H1 (cell line): ENCODE measurements around the gene PSMA2. TPM values are rescaled to one million over a fixed set of nuclear protein-coding genes. Genes with fewer than 3 reads are reported as not detected.

ENCODE experiments used
- CEBPB ChIP-seq: IDR thresholded peaks from 2 replicates; pipeline ENCODE4 v1.6.1; 2012; ENCODE audit warnings: low read depth, low read length
- CHD1 ChIP-seq: IDR thresholded peaks from 2 replicates; pipeline ENCODE4 v1.6.1; 2012; ENCODE audit warnings: low read depth, low read length, improper control_type of control experiment
- CHD2 ChIP-seq: IDR thresholded peaks from 2 replicates; pipeline ENCODE4 v1.6.1; 2012; ENCODE audit warnings: low read length, improper control_type of control experiment
- CREB1 ChIP-seq: IDR thresholded peaks from 2 replicates; pipeline ENCODE4 v1.6.1; 2012; ENCODE audit warnings: inconsistent platforms
- CTBP2 ChIP-seq: IDR thresholded peaks from 2 replicates; pipeline ENCODE4 v1.7.0; 2011; ENCODE audit warnings: borderline replicate concordance, mild to moderate bottlenecking, moderate library complexity, mixed read lengths, low read length; ENCODE audit not compliant: insufficient read depth, insufficient read length
- E2F6 ChIP-seq: IDR thresholded peaks from 2 replicates; pipeline ENCODE4 v1.6.1; 2012; ENCODE audit warnings: inconsistent platforms
- HDAC6 ChIP-seq: IDR thresholded peaks from one replicate; pipeline ENCODE4 v1.7.1; 2012; ENCODE audit warnings: low read depth, mild to moderate bottlenecking, inconsistent platforms, low read length, moderate library complexity
- KDM4A ChIP-seq: IDR thresholded peaks from one replicate; pipeline ENCODE4 v1.7.1; 2012; ENCODE audit warnings: low read depth, mild to moderate bottlenecking, moderate library complexity, low read length, inconsistent platforms; ENCODE audit not compliant: severe bottlenecking
- KDM5A ChIP-seq: fragments of 200-600 bp; IDR thresholded peaks from 2 replicates; pipeline ENCODE4 v1.7.1; 2012; ENCODE audit warnings: mild to moderate bottlenecking, low read length, inconsistent platforms, mixed read lengths
- MAFK ChIP-seq: IDR thresholded peaks from 2 replicates; pipeline ENCODE4 v1.6.1; 2012; ENCODE audit warnings: low read depth, mild to moderate bottlenecking, improper control_type of control experiment, low read length
- NRF1 ChIP-seq: IDR thresholded peaks from 2 replicates; pipeline ENCODE4 v1.6.1; 2011; ENCODE audit warnings: mild to moderate bottlenecking, low read depth, low read length, improper control_type of control experiment
- POU5F1 ChIP-seq: IDR thresholded peaks from 2 replicates; pipeline ENCODE4 v1.6.1; 2011; ENCODE audit warnings: low read depth, mild to moderate bottlenecking, low read length, moderate library complexity
- RAD21 ChIP-seq, 2 experiments: IDR thresholded peaks in 1 of 2; conservative IDR thresholded peaks in 1 of 2; 2 replicates each; pipeline ENCODE4 v1.6.1; 2011; ENCODE audit warnings: low read depth in 2 of 2, low read length in 2 of 2, improper control_type of control experiment in 1 of 2, inconsistent platforms in 1 of 2, mild to moderate bottlenecking in 1 of 2, moderate library complexity in 1 of 2
- RXRA ChIP-seq: IDR thresholded peaks from 2 replicates; pipeline ENCODE4 v1.6.1; 2011; ENCODE audit warnings: low read depth, mild to moderate bottlenecking, low read length, moderate library complexity; ENCODE audit not compliant: insufficient read depth
- SIN3A ChIP-seq, 2 experiments: IDR thresholded peaks in 1 of 2; conservative IDR thresholded peaks in 1 of 2; 2 replicates each; pipeline ENCODE4 v1.6.1; 2011 to 2012; ENCODE audit warnings: low read length in 2 of 2, improper control_type of control experiment in 1 of 2, low read depth in 1 of 2, mild to moderate bottlenecking in 1 of 2
- SP2 ChIP-seq: IDR thresholded peaks from 2 replicates; pipeline ENCODE4 v1.6.1; 2012; ENCODE audit warnings: mild to moderate bottlenecking, low read length, inconsistent platforms
- SP4 ChIP-seq: IDR thresholded peaks from 2 replicates; pipeline ENCODE4 v1.6.1; 2012; ENCODE audit warnings: low read length, inconsistent platforms
- TAF1 ChIP-seq: IDR thresholded peaks from 2 replicates; pipeline ENCODE4 v1.6.1; 2011; ENCODE audit warnings: mild to moderate bottlenecking, low read depth, low read length
- TAF7 ChIP-seq: optimal IDR thresholded peaks from 2 replicates; pipeline ENCODE3; 2011; ENCODE audit warnings: low read depth, mild to moderate bottlenecking, inconsistent platforms, low read length, moderate library complexity, borderline replicate concordance
- TBP ChIP-seq: IDR thresholded peaks from 2 replicates; pipeline ENCODE4 v1.6.1; 2011; ENCODE audit warnings: low read depth, low read length, improper control_type of control experiment
- TCF12 ChIP-seq: IDR thresholded peaks from 2 replicates; pipeline ENCODE4 v1.6.1; 2011; ENCODE audit warnings: low read depth, mild to moderate bottlenecking, low read length
- TEAD4 ChIP-seq: IDR thresholded peaks from 2 replicates; pipeline ENCODE4 v1.6.1; 2012; ENCODE audit warnings: low read depth, low read length, inconsistent platforms, mixed read lengths
- YY1 ChIP-seq: IDR thresholded peaks from 2 replicates; pipeline ENCODE4 v1.6.1; 2011; ENCODE audit warnings: low read depth, mild to moderate bottlenecking, low read length
- polyA plus RNA-seq, 7 experiments: library from polyadenylated mRNA; depleted of rRNA in 3 of 7; stranded (reverse) in 5 of 7; unstranded in 2 of 7; fragments of >200 nt in 5 of 7; fragments of 200-250 nt in 2 of 7; gene quantifications; 1 replicate in 5 of 7; 2 replicates in 1 of 7; 4 replicates in 1 of 7; pipeline versions ENCODE4 v1.2.1 to v1.2.3, GENCODE V29; 2011 to 2013; ENCODE audit warnings: missing spikeins in 2 of 7, mixed read lengths in 2 of 7
- total RNA-seq: library from RNA; stranded (reverse); fragmentation: NEBNext Ultra II Directional; extraction: Animal tissue kit (Norgen Biotek cat#: 25700); gene quantifications from 2 replicates; pipeline ENCODE4 v1.2.1, GENCODE V29; 2021

Gene PSMA2
- total and polyA plus RNA-seq, 2 of the 8 experiments (the other 6 are each of a cell fraction or from before 2014, with no cell fraction given): 211 to 259 TPM

DNA sequence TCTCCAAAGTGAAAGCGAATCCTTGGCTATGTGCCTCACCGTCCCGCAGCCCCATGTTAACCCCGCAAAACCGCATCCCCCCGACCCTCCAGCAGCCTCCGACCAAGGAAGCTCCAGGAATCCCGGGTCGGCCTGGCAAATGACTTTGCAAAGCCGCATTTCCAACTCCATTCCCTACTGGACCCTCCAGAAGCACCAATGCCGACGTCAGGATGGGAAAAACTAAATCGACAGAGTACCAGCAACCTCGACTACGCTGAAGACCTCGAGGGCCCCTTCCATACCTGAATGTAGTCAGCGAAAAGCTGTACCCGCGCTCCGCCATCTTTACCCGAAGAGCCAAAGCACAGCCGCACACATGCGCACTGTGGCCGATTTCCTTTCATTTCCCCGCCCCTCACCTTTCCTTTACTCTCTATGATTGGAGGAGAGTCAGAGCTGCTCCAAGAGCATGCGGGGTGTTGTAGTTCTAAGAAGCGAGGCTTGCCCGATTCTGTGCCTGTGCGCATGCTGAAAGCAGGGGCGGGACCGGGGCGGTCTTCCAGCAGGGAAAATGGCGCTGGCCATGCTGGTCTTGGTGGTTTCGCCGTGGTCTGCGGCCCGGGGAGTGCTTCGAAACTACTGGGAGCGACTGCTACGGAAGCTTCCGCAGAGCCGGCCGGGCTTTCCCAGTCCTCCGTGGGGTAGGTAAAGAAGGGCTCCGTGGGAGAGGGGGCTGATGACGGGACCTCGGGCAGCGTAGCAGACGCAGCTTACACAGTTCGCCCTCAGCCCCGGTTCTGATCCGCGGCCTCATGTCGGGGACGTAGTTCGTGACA lies at the start of gene PSMA2, which contains the start of gene MRPL32 (continued):
- TF ChIP-seq SP4 (peak; percentile 7; the same call in 1 of the 2 replicates), KDM5A (peak; percentile 64), TAF7 (peak; percentile 88), TAF1 (peak; percentile 99), MAFK (no peak), TBP (peak; percentile 91), CHD2 (no peak), TCF12 (no peak), CEBPB (no peak), CREB1 (no peak), SIN3A (conservative IDR thresholded peaks at IDR 0.05 in 1 of 2, IDR thresholded peaks at IDR 0.05 in 1 of 2; ENCODE audit: low read depth in 1 of 2, low read length in 2 of 2) (peak; percentile 25 to 91; a peak in 2 of 4 replicates), KDM4A (peak; percentile 78), NRF1 (peak; percentile 94), CTBP2 (no peak), POU5F1 (no peak), CHD1 (no peak), E2F6 (peak; percentile 57; the same call in 1 of the 2 replicates), RXRA (no peak), HDAC6 (no peak), TEAD4 (no peak), YY1 (peak; percentile 96), RAD21 (IDR thresholded peaks at IDR 0.05 in 1 of 2, conservative IDR thresholded peaks at IDR 0.05 in 1 of 2; ENCODE audit: low read depth in 2 of 2, low read length in 2 of 2) (no peak), SP2 (no peak)
